NCI-H146 (cell line): Measurements from ENCODE around the gene CALN1.
"Not testable (repeated sequence)": the region's sequence is repeated elsewhere in the genome, so short reads cannot be mapped to it uniquely, and the experiment has no call there.

Experiments
- DNase-seq: peaks from one replicate; lab custom pipeline; 2025; lab: John Stamatoyannopoulos, UW

Gene CALN1

DNA sequence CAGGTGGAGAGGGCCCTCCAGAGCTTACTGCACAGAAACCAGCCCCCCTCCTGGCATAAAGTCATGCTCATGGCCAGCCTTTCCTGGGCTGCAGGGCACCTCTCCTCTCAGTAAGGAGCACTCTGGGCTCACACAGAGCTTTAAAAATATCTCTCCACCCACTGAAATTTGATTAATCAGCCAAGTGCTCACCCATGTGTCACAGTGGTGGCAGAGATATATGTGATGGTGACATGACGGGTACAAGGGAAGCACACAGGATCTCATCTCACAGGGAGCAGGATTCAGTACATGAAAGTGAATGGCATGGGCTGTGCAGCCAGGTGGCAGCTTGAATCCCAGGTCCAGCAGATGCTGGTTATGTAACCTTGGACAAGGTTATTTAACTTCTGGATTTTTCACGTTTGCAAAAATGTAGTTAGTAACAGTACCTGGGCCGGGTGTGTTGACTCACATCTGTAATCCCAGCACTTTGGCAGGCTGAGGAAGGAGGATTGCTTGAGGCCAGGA, 144.8 kb downstream of the CALN1 start:
- no peak for DNase-seq

DNA sequence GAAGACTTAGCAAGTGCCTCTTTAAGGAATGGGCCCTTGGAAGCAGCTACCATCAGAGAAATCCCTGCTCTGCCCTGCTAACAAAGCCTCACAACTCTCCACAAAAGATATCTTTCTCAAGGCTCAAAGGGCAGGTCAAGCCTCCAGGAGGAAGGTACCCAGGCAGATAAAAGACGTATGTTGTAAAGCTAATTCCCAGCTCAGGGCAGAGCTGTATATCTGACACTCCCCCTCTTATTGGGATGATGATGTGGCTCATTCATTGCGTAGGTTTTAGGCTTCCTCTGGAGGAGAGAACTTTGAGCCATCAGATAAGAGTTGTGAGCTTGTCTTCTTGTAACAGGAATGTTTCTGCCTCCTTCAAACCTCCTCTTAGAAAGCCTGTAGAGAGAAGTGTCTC, 145.4 kb downstream of the CALN1 start:
- DNase-seq, result no peak

DNA sequence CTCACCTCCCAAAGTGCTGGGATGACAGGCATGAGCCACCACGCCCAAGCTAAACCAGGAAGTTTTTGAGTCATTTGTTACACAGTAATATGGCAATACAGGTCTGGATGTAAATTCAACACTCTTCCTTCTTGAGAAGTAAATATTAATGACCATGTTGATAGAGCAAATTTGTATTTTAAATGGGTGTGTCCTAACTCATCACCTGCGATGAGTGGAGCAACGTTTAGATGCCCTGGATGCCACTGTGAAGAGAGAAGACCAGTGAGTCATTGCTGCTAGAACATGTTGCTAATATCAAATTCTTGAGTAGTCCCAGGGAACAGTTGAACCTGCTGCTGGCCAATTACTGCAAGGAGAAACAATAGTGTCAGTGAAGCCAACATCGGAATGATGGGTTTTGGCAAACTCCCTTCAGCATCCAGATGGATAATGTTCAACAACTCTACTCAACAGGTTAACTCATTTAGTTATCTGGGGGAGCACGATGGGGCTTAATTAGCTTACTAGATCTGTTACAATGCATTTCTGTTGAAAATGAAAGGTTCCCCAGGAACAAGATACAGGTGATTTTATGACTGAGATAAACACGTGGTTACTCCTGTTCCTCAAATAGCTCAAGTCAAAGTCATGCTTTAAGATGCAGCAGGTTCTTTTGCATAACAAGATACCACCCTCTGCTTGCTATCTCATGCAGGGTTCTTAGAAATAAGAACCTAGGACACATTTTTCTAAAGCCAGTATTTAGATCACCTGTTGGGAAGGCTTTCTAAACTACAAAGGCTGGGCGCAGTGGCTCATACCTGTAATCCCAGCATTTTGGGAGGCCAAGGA, 146.8 kb downstream of the CALN1 start:
- DNase-seq, result no peak

DNA sequence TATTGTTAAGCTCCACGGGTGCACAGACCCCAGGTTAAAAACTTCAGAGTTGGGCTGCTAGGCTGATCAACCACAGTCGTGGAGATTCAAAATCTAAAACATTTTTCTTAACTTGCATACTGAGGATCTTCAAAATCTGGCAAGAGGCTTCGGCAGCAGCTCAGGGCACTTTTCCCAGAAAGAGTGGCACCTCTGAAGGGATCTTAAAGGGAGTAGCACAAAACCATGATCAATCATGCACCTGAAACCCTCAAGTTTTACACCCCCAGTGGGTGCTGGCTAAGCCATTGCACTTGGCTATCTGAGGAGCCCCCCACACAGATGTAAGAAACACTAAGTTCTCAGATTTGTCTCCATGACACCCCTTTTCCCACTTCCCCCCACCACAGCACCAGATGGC, 151.7 kb downstream of the CALN1 start:
- no peak for DNase-seq

DNA sequence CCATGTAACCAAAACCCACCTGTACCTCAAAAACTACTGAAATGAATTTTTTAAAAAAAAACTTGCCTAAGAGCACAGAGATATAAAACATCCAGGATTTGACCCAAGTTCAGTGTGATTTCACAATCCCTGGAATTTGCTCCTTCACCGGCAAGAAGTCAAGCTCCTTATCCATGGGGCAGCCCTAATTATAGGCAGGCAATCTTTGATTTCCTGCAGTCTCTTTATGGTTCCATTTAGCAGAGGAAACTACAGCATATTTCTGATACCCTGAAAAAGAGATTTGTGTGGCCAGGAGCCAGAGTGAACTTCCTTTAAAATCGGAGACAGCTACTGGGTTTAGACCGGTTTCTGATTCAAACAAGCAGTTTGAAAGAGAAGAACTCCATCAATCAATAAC, 154.1 kb downstream of the CALN1 start:
- no peak for DNase-seq

DNA sequence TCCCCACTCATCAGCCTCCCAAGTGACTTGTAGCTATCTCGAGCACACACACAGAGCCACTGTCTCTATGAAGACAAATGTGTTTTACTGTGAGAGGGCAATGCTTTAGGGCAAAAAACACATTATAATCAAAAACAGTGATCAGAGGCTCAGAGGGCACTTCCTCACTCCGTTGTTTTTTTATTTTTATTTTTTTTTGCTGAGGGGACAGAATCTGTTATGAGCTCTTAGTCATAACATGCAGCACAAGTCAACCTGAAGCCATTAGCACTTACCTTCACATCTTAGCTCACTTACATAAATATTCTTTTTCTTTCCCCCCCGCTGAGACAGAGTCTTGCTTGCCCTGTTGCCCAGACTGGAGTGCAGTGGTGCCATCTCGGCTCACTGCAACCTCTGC, 157.7 kb downstream of the CALN1 start:
- DNase-seq, result no peak

DNA sequence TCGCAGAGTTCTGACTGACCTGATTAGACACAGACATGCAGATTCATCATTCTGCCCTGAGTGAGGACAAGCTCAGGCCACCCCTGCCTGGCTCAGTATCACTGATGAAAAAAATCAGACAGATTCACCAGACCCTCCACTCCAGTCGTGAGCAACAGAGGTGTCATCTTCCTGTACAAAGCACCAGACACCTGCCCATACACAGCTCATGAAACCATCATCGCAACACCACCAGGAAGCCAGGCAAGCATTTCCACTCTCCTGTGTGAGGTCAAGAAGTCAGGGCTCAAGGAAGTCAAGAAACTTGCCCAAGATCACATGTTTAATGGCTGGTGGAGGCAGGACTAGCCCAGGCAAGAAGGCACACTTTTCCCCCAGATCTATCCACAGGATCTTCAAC, 163.0 kb downstream of the CALN1 start:
- DNase-seq, result no peak

DNA sequence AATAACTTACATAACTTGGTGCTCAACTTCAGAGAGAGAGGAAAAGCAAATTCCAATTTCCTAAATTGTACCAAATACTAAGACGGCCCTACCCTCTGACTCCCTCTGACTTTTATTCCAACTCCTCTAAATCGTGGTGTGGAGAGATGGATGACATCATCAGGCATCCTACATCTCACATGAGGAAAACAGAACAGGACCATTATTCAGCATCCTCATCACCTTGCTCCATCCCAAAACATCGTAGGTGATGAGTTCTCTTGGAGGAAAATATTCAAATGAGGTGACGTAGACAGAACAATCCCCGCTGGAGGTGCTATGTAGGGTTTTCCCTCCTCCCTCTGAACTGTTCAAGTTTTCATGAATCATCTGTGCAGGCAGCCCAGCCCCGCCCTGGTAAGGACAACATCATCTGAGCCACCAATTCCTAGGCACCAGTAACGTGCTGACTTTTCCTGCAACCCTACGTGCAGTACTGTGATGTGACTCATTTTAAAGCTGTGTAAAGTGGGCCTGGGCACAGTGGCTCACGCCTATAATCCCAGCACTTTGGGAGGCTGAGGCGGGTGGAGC, 167.2 kb downstream of the CALN1 start:
- DNase-seq, result no peak

DNA sequence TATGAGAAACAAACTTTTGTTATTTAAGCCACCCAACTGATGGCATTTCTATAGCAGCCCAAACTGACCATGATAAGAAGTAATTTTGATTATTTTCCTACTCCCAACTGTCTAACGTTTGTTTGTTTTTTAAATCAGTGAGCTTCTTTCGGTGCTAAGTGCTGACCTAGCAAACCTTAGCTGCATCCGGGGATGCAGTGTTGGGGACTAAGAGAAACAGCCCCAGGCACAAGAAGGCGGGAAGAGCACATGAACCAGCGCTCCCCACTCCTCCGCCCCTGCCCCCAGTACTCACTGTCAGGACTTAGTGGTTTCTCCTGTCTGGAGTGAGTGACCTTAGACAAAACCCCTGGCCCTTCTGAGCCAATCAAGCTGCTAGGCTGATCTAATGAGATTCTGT, 168.8 kb downstream of the CALN1 start:
- DNase-seq, result no peak

DNA sequence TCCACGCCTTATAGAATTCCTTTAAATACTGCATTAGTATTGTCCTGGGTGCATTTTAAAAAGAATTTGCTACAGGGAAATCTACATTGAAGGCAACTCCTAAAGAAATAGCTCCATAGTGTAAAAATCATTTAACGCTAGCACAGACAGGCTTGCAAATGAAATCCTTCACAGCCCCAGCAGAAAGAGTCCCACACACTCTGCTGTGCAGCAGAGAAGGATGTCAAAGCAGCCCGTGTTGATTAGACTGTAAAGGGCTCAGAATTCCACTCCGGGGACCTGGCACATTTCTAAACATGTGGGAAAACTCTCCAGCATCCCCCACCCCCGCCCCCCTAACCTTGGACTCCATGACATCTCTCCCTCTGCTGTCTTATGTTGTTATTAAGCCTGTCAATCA, 176.8 kb downstream of the CALN1 start:
- no peak for DNase-seq

DNA sequence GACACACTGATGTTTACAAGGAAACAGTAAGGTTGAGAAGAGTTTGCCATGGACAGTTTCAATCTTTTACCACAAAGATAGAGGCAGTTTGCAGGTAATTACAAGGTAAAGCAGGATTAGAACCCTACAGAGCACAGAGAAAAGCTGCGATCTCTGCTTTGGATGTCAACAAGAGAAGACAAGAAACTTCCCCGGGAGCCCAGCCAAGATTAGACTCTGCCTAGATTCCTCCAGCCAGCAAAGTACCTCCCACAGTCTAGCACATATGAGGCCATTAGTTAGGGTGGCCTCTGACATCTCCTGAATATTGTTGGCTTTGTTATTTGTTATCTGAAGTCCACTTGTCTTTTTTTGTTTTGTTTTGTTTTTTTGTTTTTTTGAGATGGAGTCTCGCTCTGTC, 178.1 kb downstream of the CALN1 start:
- DNase-seq, result no peak

DNA sequence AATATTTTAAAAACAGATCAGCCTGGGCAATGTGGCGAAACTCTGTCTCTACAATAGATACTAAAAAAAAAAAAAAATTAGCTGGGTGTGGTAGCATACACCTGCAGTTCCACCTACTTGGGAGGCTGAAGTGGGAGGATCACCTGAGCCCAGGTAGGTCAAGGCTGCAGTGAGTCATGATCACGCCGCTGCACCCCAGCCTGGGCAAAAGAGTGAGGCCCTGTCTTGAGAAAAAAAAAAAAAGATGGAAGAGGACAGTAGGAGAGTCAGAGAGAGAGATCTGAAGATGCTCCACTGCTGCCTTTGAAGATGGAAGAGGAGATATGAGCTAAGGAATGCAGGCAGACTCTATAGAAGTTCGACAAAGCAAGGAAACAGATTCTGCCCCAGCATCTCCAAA, 181.9 kb downstream of the CALN1 start:
- DNase-seq, result no peak

DNA sequence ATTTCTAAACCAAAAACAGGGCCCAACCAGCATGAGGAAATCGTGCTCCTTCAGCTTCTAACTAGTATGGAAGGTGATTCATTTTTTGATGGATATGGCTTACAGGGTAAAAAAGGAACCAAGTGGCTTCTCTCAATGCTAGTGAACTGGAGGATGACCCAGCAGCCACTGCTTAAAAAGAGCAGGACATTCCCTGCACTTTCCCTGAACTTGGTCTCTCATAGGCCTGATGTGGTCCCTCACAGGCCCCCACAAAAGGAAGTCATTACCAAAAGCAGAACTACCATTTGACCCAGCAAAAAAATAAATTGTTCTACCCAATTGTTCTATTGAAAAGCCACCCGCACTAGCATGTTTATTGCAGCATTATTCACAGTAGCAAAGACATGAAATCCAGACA, 188.8 kb downstream of the CALN1 start:
- DNase-seq, result no peak

DNA sequence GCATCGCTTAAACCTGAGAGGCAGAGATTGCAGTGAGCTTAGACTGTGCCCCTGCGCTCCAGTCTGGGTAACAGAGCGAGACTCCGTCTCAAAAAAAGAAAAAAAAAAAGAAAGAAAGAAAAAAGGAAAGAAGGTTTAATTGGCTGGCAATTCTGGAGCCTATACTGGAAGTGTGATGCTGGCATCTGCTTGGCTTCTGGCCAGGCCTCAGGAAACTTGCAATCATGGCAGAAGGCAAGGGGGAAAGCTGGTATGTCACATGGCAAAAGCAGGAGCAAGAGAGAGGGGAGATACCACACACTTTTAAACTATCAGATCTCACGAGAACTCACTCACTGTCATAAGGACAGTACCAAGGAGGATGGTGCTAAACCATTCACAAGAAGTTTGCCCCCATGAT, 190.0 kb downstream of the CALN1 start:
- no peak for DNase-seq

DNA sequence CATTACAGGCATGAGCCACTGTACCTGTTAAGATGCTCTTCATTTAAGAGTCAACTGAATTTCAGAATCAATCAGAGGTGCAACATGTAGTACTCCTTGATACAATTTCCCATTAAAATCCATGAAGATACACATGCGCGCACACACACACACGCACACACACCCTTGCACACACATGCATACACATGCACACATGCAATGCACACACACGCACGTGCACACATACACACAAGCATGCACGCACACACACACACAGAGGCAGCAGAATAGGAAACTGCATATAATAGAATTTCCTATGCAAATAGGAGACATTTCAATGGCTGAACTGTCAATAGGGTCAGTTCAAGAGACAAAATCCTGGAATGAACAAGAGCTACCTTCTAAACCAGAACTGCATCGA, 192.6 kb downstream of the CALN1 start:
- no peak for DNase-seq

DNA sequence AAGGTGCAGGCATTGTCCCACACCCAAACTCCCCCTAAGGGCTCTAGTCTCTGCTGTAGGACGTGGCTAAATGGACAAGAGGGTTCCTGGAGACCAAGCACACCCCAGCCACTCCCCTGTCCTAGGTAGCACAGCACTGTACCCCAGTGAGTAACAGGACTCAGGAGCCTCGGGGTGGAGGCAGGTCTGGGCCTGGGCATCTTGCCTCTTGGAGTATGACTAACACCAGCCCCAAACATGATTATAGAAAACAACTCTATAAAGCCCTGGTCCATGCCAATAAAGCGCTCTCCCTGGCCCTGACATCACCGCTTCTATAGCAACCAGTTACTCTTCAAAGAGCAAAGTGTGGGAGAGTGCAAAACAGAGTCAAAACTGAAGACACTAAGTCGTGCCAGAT, 195.0 kb downstream of the CALN1 start:
- no peak for DNase-seq

DNA sequence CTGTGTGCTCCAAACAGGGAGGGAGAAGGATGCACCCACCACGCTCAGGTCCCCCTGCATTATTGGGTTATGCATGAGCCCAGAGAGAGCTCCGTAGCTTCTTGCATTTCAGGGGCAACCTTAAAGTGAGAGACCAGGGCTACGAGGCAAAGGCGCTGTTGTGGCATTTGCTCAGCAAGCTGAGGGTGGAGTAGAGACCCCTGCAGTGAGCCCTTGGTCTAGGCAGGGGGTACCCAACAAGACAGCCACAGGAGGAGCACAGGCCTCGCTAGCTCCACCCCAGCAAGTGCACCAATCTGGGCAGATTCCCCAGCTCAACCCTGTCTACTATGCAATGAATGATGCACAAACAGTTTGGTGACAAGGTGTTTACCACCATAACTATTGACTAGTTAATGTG, 198.4 kb downstream of the CALN1 start:
- DNase-seq, result no peak

DNA sequence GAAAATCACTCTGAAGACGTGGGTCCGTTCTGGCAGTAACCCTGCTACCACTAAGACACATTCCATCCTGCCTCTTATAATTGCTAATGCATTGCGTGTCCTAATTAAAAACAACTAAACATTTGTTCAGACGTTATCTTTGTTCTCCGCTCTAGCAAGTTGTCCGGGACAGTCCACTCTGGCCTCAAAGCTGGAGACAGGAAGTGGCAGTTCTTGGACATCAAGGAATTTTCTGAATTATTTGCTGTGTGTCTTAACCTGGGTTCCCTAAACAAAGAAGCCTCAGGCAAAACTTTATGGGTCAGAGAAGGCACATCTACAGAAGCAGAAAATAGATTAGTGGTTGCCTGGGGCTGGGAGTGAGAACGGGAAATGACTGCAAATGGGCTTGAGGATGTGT, 199.1 kb downstream of the CALN1 start:
- DNase-seq, result no peak

DNA sequence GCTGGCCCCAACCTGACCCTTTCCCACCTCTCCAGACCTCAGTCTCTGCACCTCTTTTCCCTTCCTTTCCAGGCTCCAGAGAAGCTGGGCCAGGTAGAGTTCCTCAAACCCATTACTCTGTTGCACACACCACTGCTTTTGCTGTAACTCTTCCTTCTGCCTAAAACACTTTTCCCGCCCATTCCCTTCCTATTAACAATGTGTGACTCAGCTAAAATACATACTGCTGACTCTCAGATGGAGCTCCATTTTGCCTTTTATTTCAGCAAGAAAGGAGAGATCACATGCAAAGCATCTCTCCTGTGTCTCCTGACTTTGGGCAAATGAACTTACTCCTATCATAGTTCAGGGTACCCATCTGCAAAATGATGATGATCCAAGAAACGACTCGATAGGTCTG, 201.0 kb downstream of the CALN1 start:
- DNase-seq, result no peak

DNA sequence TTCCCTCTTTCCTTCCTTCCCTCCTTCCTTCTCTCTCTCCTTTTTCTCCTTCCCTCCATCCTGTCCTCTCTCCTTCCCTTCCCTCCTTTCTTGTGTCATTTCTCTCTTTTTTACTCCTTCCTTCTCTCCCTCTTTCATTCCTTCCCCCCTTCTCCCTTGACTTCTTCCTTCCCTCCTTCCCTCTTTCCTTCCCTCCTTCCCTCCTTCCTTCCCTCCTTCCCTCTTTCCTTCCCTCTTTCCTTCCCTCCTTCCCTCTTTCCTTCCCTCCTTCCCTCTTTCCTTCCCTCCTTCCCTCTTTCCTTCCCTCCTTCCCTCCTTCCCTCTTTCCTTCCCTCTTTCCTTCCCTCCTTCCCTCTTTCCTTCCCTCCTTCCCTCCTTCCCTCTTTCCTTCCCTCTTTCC, 203.1 kb downstream of the CALN1 start:
- not testable (repeated sequence) for DNase-seq

DNA sequence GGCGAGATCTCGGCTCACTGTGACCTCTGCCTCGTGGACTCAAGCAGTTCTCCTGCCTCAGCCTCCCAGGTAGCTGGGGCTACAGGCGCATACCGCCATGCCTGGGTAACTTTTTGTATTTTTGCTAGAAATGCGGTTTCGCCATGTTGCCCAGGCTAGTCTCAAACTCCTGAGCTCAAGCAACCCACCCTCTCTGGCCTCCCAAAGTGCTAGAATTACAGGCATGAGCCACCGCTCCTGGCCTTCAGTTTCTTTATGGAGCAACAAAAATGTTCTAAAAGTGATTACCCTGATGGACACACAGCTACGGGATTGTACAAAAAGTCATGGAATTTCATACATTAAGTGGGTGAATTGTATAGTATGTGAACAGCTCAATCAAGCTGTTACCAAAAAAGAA, 216.0 kb downstream of the CALN1 start:
- DNase-seq, result no peak

DNA sequence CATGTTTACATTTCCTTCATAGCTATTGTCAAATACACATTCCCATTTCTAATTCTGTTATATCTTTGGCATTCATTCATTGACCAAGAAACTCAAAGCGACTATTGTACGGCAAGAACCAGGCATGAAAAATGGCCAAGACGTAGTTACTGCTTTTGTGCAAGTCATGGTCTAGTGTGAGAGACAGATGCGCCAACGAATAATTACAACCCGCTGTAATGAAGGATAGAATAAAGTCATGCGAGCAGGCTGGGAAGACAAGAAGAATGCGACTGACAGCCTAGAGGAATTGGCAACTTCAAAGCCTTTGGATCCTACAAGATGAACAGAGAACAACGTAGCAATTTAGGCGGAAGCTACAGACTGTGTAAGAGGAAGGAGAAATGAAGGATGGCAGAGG, 221.2 kb downstream of the CALN1 start:
- DNase-seq, result no peak

DNA sequence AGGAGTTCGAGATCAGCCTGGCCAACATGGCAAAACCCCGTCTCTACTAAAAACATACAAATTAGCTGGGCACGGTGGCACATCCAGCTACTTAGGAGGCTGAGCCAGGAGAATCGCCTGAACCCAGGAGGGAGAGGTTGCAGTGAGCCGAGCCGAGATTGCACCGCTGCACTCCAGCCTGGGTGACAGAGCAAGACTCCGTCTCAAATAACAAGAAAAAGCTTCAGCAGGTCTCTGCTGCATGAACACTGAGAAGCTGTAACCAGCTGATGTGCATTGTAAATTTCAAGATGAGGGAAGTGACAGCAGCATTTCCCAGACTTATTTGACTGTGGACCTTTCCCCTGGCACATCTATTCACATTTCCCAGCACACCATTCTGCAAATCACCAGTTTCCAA, 222.0 kb downstream of the CALN1 start:
- DNase-seq, result no peak

DNA sequence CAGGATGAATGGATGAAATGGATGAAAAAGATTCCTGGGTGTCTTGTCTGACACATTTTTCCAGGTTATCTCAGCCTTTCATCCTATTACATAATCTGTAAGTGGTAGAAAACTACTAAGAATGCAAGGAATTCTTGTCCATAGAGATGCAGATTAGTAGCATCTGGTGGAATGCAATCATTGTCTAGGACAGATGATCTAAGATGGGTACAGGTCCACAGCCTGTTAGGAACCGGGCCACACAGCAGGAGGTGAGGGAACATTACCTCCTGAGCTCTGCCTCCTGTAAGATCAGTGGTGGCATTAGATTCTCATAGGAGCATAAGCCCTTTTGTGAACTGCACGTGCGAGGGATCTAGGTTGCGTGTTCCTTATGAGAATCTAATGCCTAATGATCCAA, 225.0 kb downstream of the CALN1 start:
- no peak for DNase-seq
